BJ (cell line): ENCODE measurements around the gene PDPN. TPM values are rescaled to one million over a fixed set of nuclear protein-coding genes. Genes with fewer than 3 reads are reported as not detected.

Experiments
- CTCF ChIA-PET: fragments of 350-600 bp; formaldehyde crosslinking; extraction: SDS; loops from one replicate; lab custom pipeline; 2021; ENCODE audit warnings: antibody characterized with exemption, inconsistent platforms; lab: Yijun Ruan, JAX
- POLR2A ChIA-PET: fragments of 300-600 bp; sonication (Branson Sonifier 250); formaldehyde crosslinking; extraction: SDS; loops from one replicate; lab custom pipeline; 2021; ENCODE audit warnings: antibody characterized with exemption; lab: Charles Lee
- DNase-seq: peaks from one replicate; pipeline ENCODE4 v3.0.0-alpha.2; 2011; ENCODE audit warnings: low read depth
- H3K27me3 ChIP-seq: 2 replicates; pipeline ENCODE4 v1.6.0; 2011; ENCODE audit warnings: low read length; ENCODE audit not compliant: control insufficient read depth, insufficient read depth
- H3K36me3 ChIP-seq: 2 replicates; pipeline ENCODE4 v1.5.1; 2011; ENCODE audit warnings: low read length; ENCODE audit not compliant: control insufficient read depth, insufficient read depth
- H3K4me3 ChIP-seq: 2 replicates; pipeline ENCODE4 v1.5.1; 2011; ENCODE audit warnings: low read depth, mild to moderate bottlenecking, control low read depth, low read length
- CTCF ChIP-seq: IDR thresholded peaks from 2 replicates; pipeline ENCODE4 v1.5.1; 2011; ENCODE audit warnings: low read depth, mild to moderate bottlenecking, control low read depth, inconsistent platforms, low read length, moderate library complexity; ENCODE audit not compliant: insufficient read depth
- polyA plus RNA-seq: library from polyadenylated mRNA; depleted of rRNA; stranded (reverse); fragments of >200 nt; gene quantifications from 2 replicates; pipeline ENCODE4 v1.2.3, GENCODE V29; 2011

The PDPN gene
- polyA plus RNA-seq, 1 experiment: 0.33 TPM

DNA sequence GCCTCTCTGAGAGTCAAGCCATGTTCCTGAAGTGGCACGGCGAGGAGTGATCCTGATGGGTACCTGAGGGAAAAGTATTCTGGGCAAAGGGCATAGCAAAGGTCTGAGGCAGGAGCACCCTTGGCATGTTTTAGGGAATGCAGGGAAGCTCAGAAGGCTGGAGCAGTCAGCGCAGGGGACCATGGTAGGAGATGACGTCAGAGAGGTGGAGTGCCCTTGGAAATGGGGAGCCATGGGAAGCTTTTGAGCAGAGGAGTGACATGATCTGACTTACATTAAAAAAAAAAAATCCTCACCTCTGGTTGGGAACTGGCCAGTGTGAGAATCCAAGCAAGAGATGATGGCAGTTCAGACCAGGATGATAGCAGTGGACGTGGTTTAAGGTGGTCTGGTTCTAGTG, 37.2 kb downstream of the PDPN start:
- POLR2A ChIA-PET: no interaction called here
- H3K36me3 ChIP-seq: no peaks in the 10 kb centered on the region
- no peak overlapping the region for H3K4me3 ChIP-seq
- no peak for DNase-seq
- CTCF ChIA-PET: no interaction called here
- no peak for TF ChIP-seq CTCF
- H3K27me3 ChIP-seq: no peaks in the 10 kb centered on the region

- DNase-seq: no peak
- Histone ChIP-seq H3K27me3 (no peaks in the 10 kb centered on the region), H3K36me3 (no peaks in the 10 kb centered on the region), H3K4me3 (no peak overlapping the region)
- POLR2A ChIA-PET: no interaction called here
- CTCF ChIA-PET: no interaction called here
- no peak for TF ChIP-seq CTCF
These were observed 38.8 kb downstream of the PDPN start for GRCh38 chr1:13622446-13622845.

DNA sequence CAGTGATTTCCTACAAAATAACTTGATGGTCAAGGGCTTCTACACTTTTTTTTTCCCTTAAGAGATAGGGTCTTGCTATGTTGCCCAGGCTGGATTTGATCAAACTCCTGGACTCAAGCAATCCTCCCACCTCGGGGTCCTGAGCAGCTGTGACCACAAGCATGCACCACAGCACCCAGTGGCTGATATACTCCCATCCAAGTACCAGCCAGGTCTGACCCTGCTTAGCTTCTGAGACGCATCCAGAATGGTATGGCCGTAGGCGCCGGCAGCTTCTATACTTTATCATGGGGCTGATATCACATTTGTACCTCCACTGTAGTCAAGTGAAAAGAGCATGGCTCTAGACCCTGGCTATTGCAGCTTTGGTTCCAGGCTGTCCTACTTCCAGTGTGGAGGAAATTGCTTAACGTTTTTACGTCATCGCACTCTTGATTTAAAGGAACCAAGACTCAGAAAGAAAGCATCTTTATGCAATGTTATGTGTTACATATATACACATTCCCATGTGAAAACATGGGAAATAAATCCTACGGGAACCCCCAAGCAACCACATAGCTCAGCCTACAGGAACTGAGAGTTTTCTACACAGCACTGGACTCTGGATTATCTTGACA, 39.5 kb downstream of the PDPN start:
- DNase-seq: no peak
- Histone ChIP-seq H3K4me3 (no peak overlapping the region), H3K36me3 (no peaks in the 10 kb centered on the region), H3K27me3 (no peaks in the 10 kb centered on the region)
- ChIA-PET POLR2A (no interaction called here), CTCF (no interaction called here)
- TF ChIP-seq CTCF: no peak

GRCh38 chr1:13624526-13624925, 40.9 kb downstream of the PDPN start:
- TF ChIP-seq CTCF: no peak
- ChIA-PET CTCF (no interaction called here), POLR2A (no interaction called here)

GRCh38 chr1:13627127-13627526, 43.5 kb downstream of the PDPN start:
- Histone ChIP-seq H3K27me3 (no peaks in the 10 kb centered on the region), H3K36me3 (no peaks in the 10 kb centered on the region), H3K4me3 (no peak overlapping the region)
- TF ChIP-seq CTCF: no peak
- DNase-seq: no peak
- CTCF ChIA-PET: no interaction called here
- POLR2A ChIA-PET: no interaction called here

More at GRCh38 chr1:13624526-13624925, 40.9 kb downstream of the PDPN start:
- no peak for DNase-seq
- no peak overlapping the region for H3K4me3 ChIP-seq
- no peaks in the 10 kb centered on the region for H3K27me3 ChIP-seq
- no peaks in the 10 kb centered on the region for H3K36me3 ChIP-seq
